Stomach (tissue), 4 donors: ENCODE results near the gene USHBP1.

Source experiments
- CTCF ChIP-seq, 7 experiments: fragments of 450-650 bp in 4 of 7; fragments of 200-600 bp in 3 of 7; sonication (generic) in 3 of 7; IDR thresholded peaks; one replicate each; pipeline ENCODE4 v1.5.1; 2016 to 2019; ENCODE audit warnings: antibody characterized with exemption in 7 of 7, control low read depth in 2 of 7, mild to moderate bottlenecking in 1 of 7
- POLR2A ChIP-seq, 4 donors: fragments of 450-650 bp; IDR thresholded peaks; one replicate each; pipeline ENCODE4 v1.6.1; 2016; ENCODE audit warnings: antibody characterized with exemption in 4 of 4, control low read depth in 2 of 4, mild to moderate bottlenecking in 1 of 4, moderate library complexity in 1 of 4

- TF ChIP-seq CTCF (IDR thresholded peaks at IDR 0.05) (no peak), POLR2A (IDR thresholded peaks at IDR 0.05) (no peak)
Measured at GRCh38 chr19:17286263-17286662, 21.7 kb upstream of the USHBP1 start.
